ENCODE measurements around the gene PSTPIP2.
"Not testable (repeated sequence)": the region's sequence is repeated elsewhere in the genome, so short reads cannot be mapped to it uniquely, and the experiment has no call there.

The PSTPIP2 gene

DNA sequence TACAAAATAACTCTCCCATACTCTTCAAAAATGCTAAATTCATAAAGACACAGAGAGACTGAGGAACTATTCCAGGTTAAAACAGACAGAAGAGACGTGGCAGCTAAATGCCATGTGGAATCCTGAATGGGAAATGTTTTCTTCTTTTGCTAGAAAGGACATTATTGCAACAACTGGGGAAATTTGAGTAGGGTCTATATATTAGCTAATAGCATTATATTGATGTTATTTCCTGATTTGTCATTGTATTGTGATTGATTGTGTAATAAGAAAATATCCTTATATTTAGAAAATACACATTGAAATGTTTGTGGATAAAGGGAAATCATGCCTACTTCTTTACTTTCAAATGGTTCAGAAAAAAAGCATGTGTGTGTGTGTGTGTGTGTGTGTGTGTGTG, 23.4 kb downstream of the PSTPIP2 start:
- Histone ChIP-seq H4K20me1 (ENCODE audit: insufficient read depth, low read length) (no peaks in the 10 kb centered on the region), H3K27ac (ENCODE audit: low read length) (no peak overlapping the region), H3K9ac (ENCODE audit: low read length) (no peak overlapping the region), H3K79me2 (ENCODE audit: low read length) (no peaks in the 10 kb centered on the region), H2AFZ (ENCODE audit: low read depth, low read length) (no peak overlapping the region), H3K36me3 (replicated peaks; ENCODE audit: low read depth, low read length) (no peaks in the 10 kb centered on the region), H3K4me2 (ENCODE audit: low read length) (no peak overlapping the region), H3K27me3 (ENCODE audit: low read depth, low read length) (peaks cover 28% of the 10 kb centered on the region), H3K4me1 (ENCODE audit: low read length) (no peaks in the 10 kb centered on the region), H3K4me3 (ENCODE audit: low read length) (no peak overlapping the region), H3K9me3 (ENCODE audit: insufficient read depth, low read length) (no peaks in the 10 kb centered on the region)
- TF ChIP-seq EZH2phosphoT487 (IDR thresholded peaks at IDR 0.05; ENCODE audit: low read depth) = no peak
- TF ChIP-seq, protein P1, sequence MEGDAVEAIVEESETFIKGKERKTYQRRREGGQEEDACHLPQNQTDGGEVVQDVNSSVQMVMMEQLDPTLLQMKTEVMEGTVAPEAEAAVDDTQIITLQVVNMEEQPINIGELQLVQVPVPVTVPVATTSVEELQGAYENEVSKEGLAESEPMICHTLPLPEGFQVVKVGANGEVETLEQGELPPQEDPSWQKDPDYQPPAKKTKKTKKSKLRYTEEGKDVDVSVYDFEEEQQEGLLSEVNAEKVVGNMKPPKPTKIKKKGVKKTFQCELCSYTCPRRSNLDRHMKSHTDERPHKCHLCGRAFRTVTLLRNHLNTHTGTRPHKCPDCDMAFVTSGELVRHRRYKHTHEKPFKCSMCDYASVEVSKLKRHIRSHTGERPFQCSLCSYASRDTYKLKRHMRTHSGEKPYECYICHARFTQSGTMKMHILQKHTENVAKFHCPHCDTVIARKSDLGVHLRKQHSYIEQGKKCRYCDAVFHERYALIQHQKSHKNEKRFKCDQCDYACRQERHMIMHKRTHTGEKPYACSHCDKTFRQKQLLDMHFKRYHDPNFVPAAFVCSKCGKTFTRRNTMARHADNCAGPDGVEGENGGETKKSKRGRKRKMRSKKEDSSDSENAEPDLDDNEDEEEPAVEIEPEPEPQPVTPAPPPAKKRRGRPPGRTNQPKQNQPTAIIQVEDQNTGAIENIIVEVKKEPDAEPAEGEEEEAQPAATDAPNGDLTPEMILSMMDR (IDR thresholded peaks at IDR 0.05; ENCODE audit: low read depth, low read length) = no peak

DNA sequence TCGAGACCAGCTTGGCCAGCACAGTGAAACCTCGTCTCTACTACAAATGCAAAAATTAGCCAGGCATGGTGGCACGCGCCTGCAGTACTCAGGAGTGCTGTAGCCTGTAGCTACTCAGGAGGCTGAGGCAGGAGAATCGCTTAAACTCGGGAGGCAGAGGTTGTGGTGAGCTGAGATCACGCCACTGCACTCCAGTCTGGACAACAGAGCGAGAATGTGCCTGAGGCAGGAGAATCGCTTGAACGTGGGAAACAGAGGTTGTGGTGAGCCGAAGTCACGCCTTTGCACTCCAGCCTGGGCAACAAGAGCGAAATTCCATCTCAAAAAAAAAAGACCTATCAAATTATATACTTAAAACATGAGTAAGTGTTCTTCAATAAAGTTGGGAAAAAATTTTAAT, 24.7 kb downstream of the PSTPIP2 start:
- H3K27me3 ChIP-seq (ENCODE audit: low read depth, low read length) = peaks cover 17% of the 10 kb centered on the region; the same call in 1 of the 2 replicates
- H3K9ac ChIP-seq (ENCODE audit: low read length); H2AFZ ChIP-seq (ENCODE audit: low read depth, low read length); H3K4me3 ChIP-seq (ENCODE audit: low read length); H3K4me2 ChIP-seq (ENCODE audit: low read length); H4K20me1 ChIP-seq (ENCODE audit: insufficient read depth, low read length); H3K36me3 ChIP-seq (replicated peaks; ENCODE audit: low read depth, low read length); H3K9me3 ChIP-seq (ENCODE audit: insufficient read depth, low read length); H3K79me2 ChIP-seq (ENCODE audit: low read length); H3K27ac ChIP-seq (ENCODE audit: low read length); H3K4me1 ChIP-seq (ENCODE audit: low read length): not testable (repeated sequence)

DNA sequence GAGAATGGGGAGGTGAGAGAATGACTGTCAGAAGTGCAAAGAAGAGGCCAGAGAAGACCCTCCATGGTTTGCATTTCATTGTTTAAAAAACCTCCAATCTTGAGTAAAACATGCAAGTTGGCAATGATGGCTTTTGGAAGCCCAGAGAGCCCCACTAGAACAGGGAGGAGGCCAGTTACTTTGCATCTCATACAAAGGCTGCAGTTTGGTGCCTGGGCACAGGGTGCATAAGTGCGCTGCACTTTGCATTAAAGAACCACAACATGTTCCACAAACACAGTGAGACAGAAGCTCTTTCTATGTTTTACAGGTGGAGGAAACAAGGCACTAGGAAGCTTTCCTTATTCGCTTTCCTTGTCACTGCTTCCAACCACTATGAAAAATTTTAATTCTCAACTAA, 25.4 kb downstream of the PSTPIP2 start:
- no peak for TF ChIP-seq EZH2phosphoT487 (IDR thresholded peaks at IDR 0.05; ENCODE audit: low read depth)
- TF ChIP-seq, protein P1 (IDR thresholded peaks at IDR 0.05; ENCODE audit: low read depth, low read length) = no peak
- no peaks in the 10 kb centered on the region for H4K20me1 ChIP-seq (ENCODE audit: insufficient read depth, low read length)

DNA sequence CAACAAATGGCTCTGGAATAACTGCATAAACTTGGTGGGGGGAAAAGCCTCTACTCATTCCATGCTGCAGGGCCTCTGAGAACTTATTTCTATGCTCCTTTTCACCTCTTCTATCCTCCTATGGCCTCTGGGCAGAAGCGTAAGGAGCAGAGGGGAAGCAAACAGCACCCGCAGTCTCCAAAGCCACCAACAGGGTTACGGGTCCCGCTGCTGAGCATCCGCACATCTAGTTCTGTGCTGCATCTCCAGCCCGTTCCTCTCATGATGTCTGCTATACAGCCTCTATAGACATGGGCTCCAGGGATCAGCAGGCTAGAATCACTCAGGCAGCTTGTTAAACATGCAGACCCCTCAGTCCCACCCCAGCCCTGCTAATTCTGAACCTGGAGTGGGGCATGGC, 25.9 kb downstream of the PSTPIP2 start:
- Histone ChIP-seq H3K4me1 (ENCODE audit: low read length) (no peaks in the 10 kb centered on the region), H3K36me3 (replicated peaks; ENCODE audit: low read depth, low read length) (no peaks in the 10 kb centered on the region), H3K4me2 (ENCODE audit: low read length) (no peak overlapping the region), H3K27ac (ENCODE audit: low read length) (no peak overlapping the region), H3K9ac (ENCODE audit: low read length) (no peak overlapping the region), H2AFZ (ENCODE audit: low read depth, low read length) (no peak overlapping the region), H3K9me3 (ENCODE audit: insufficient read depth, low read length) (no peaks in the 10 kb centered on the region), H3K27me3 (ENCODE audit: low read depth, low read length) (0 out of 2 replicates have a peak, but pooled peaks cover 12% of the 10 kb centered on the region), H4K20me1 (ENCODE audit: insufficient read depth, low read length) (no peaks in the 10 kb centered on the region), H3K4me3 (ENCODE audit: low read length) (no peak overlapping the region), H3K79me2 (ENCODE audit: low read length) (no peaks in the 10 kb centered on the region)
- TF ChIP-seq, protein P1 (IDR thresholded peaks at IDR 0.05; ENCODE audit: low read depth, low read length) = no peak
- no peak for TF ChIP-seq EZH2phosphoT487 (IDR thresholded peaks at IDR 0.05; ENCODE audit: low read depth)

More for the DNA sequence above, 25.4 kb downstream of the PSTPIP2 start:
- Histone ChIP-seq H3K36me3 (replicated peaks; ENCODE audit: low read depth, low read length) (no peaks in the 10 kb centered on the region), H2AFZ (ENCODE audit: low read depth, low read length) (no peak overlapping the region), H3K4me2 (ENCODE audit: low read length) (no peak overlapping the region), H3K79me2 (ENCODE audit: low read length) (no peaks in the 10 kb centered on the region), H3K4me3 (ENCODE audit: low read length) (no peak overlapping the region), H3K4me1 (ENCODE audit: low read length) (no peaks in the 10 kb centered on the region), H3K27me3 (ENCODE audit: low read depth, low read length) (peaks cover 15% of the 10 kb centered on the region; the same call in 1 of the 2 replicates), H3K9me3 (ENCODE audit: insufficient read depth, low read length) (no peaks in the 10 kb centered on the region), H3K27ac (ENCODE audit: low read length) (no peak overlapping the region), H3K9ac (ENCODE audit: low read length) (no peak overlapping the region)
